K562 (cell line): Measurements from ENCODE around the gene MAPRE2. TPM values are rescaled to one million over a fixed set of nuclear protein-coding genes. Genes with fewer than 3 reads are reported as not detected.
A peak's percentile ranks its signal among the peaks of the same experiment; 100 is the strongest.

Source experiments
- GATAD2A ChIP-seq: fragments of 450-650 bp; IDR thresholded peaks from 2 replicates; pipeline ENCODE4 v1.6.1; 2017
- KDM5B ChIP-seq: fragments of 200-600 bp; sonication (generic); IDR thresholded peaks from 2 replicates; pipeline ENCODE4 v1.6.1; 2012; ENCODE audit warnings: low read depth, mild to moderate bottlenecking, moderate library complexity, low read length, control low read depth, inconsistent platforms; ENCODE audit not compliant: insufficient replicate concordance
- POLR2H ChIP-seq: IDR thresholded peaks from 2 replicates; pipeline ENCODE4 v1.6.1; 2016; ENCODE audit warnings: missing genetic modification characterization, low read depth, mild to moderate bottlenecking, control low read depth, missing compliant biosample characterization, moderate library complexity
- POLR3G ChIP-seq: IDR thresholded peaks from 2 replicates; pipeline ENCODE4 v1.6.1; 2011; ENCODE audit not compliant: insufficient read length, insufficient replicate concordance; ENCODE audit errors: extremely low read depth
- RFX5 ChIP-seq: IDR thresholded peaks from 2 replicates; pipeline ENCODE4 v1.6.1; 2011; ENCODE audit warnings: low read depth, mild to moderate bottlenecking, improper control_type of control experiment, low read length
- SOX6 ChIP-seq: fragments of 450-650 bp; IDR thresholded peaks from 2 replicates; pipeline ENCODE4 v1.6.1; 2014; ENCODE audit warnings: mild to moderate bottlenecking
- SREBF1 ChIP-seq: fragments of 150-350 bp; IDR thresholded peaks from 2 replicates; pipeline ENCODE4 v1.6.1; 2014; ENCODE audit warnings: antibody characterized with exemption, low read depth, low read length, borderline replicate concordance
- TCF7 ChIP-seq: sonication (generic); IDR thresholded peaks from 2 replicates; pipeline ENCODE4 v1.6.1; 2016; ENCODE audit warnings: antibody characterized with exemption, borderline replicate concordance
- TOE1 ChIP-seq, 2 experiments: fragments of 450-650 bp in 1 of 2; sonication (generic) in 1 of 2; formaldehyde crosslinking in 1 of 2; IDR thresholded peaks; 2 replicates each; pipeline versions ENCODE4 v1.7.1 to v1.8.0; 2016 to 2022; ENCODE audit warnings: borderline replicate concordance in 2 of 2, mild to moderate bottlenecking in 2 of 2, antibody characterized with exemption in 1 of 2, inconsistent platforms in 1 of 2, low read depth in 1 of 2, missing genetic modification reagents in 1 of 2, moderate library complexity in 1 of 2
- ZNF143 ChIP-seq: sonication (generic); formaldehyde crosslinking; IDR thresholded peaks from 2 replicates; pipeline ENCODE4 v1.9.0; 2022; ENCODE audit warnings: mild to moderate bottlenecking, missing genetic modification reagents
- polyA plus RNA-seq, 8 experiments: library from polyadenylated mRNA; depleted of rRNA in 4 of 8; stranded (reverse) in 5 of 8; unstranded in 3 of 8; fragments of >200 nt; fragmentation: Nextera tagmentation in 2 of 8; fragmentation: Illumina TruSeq in 1 of 8; extraction: Ambion mirVana in 2 of 8; extraction: Trizol in 1 of 8; gene quantifications; 2 replicates each; pipeline versions ENCODE4 v1.2.1 to v1.2.3, GENCODE V29; 2011 to 2014; ENCODE audit warnings: inconsistent platforms in 1 of 8, missing spikeins in 1 of 8
- total RNA-seq, 7 experiments: library from RNA; depleted of rRNA in 6 of 7; stranded (reverse); fragments of >200 nt in 6 of 7; fragmentation: Illumina TruSeq in 2 of 7; extraction: Trizol in 2 of 7; gene quantifications; 2 replicates each; pipeline versions ENCODE4 v1.2.1 to v1.2.3, GENCODE V29; 2011 to 2021; ENCODE audit warnings: low replicate concordance in 1 of 7
- TF ChIP-seq, protein P1 (sequence below): sonication (generic); formaldehyde crosslinking; IDR thresholded peaks from 2 replicates; pipeline ENCODE4 v1.8.0; 2022; ENCODE audit warnings: mild to moderate bottlenecking, missing genetic modification reagents
- TF ChIP-seq, protein P2 (sequence below): IDR thresholded peaks from 2 replicates; pipeline ENCODE4 v1.6.1; 2014; ENCODE audit warnings: antibody characterized with exemption
- TF ChIP-seq, protein P3 (sequence below): conservative IDR thresholded peaks from 2 replicates; pipeline ENCODE4 v1.6.1; 2011; ENCODE audit warnings: low read depth, mild to moderate bottlenecking, low read length; ENCODE audit not compliant: control insufficient read depth
- TF ChIP-seq, protein P4 (sequence below): sonication (generic); formaldehyde crosslinking; IDR thresholded peaks from 2 replicates; pipeline ENCODE4 v1.9.0; 2022; ENCODE audit warnings: mild to moderate bottlenecking, missing genetic modification reagents
- TF ChIP-seq, protein P5 (sequence below): fragments of 250-450 bp; sonication (Bioruptor Pico); IDR thresholded peaks from 2 replicates; pipeline ENCODE4 v1.5.0; 2020; ENCODE audit warnings: mild to moderate bottlenecking

The MAPRE2 gene
- total and polyA plus RNA-seq, 9 of the 15 experiments (the other 6 are each of a cell fraction or from before 2014, with no cell fraction given): 32.3 to 70.7 (median 40.7) TPM

- TF ChIP-seq, protein P1, sequence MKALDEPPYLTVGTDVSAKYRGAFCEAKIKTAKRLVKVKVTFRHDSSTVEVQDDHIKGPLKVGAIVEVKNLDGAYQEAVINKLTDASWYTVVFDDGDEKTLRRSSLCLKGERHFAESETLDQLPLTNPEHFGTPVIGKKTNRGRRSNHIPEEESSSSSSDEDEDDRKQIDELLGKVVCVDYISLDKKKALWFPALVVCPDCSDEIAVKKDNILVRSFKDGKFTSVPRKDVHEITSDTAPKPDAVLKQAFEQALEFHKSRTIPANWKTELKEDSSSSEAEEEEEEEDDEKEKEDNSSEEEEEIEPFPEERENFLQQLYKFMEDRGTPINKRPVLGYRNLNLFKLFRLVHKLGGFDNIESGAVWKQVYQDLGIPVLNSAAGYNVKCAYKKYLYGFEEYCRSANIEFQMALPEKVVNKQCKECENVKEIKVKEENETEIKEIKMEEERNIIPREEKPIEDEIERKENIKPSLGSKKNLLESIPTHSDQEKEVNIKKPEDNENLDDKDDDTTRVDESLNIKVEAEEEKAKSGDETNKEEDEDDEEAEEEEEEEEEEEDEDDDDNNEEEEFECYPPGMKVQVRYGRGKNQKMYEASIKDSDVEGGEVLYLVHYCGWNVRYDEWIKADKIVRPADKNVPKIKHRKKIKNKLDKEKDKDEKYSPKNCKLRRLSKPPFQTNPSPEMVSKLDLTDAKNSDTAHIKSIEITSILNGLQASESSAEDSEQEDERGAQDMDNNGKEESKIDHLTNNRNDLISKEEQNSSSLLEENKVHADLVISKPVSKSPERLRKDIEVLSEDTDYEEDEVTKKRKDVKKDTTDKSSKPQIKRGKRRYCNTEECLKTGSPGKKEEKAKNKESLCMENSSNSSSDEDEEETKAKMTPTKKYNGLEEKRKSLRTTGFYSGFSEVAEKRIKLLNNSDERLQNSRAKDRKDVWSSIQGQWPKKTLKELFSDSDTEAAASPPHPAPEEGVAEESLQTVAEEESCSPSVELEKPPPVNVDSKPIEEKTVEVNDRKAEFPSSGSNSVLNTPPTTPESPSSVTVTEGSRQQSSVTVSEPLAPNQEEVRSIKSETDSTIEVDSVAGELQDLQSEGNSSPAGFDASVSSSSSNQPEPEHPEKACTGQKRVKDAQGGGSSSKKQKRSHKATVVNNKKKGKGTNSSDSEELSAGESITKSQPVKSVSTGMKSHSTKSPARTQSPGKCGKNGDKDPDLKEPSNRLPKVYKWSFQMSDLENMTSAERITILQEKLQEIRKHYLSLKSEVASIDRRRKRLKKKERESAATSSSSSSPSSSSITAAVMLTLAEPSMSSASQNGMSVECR (CRISPR knock-in tag): 0 out of 2 replicates have a peak, but pooled peaks have one; percentile 20
- TF ChIP-seq, protein P2, sequence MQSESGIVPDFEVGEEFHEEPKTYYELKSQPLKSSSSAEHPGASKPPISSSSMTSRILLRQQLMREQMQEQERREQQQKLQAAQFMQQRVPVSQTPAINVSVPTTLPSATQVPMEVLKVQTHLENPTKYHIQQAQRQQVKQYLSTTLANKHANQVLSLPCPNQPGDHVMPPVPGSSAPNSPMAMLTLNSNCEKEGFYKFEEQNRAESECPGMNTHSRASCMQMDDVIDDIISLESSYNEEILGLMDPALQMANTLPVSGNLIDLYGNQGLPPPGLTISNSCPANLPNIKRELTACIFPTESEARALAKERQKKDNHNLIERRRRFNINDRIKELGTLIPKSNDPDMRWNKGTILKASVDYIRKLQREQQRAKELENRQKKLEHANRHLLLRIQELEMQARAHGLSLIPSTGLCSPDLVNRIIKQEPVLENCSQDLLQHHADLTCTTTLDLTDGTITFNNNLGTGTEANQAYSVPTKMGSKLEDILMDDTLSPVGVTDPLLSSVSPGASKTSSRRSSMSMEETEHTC: peak; percentile 50; the same call in 1 of the 2 replicates
- peak; percentile 94 for TF ChIP-seq KDM5B
- TF ChIP-seq, protein P3, sequence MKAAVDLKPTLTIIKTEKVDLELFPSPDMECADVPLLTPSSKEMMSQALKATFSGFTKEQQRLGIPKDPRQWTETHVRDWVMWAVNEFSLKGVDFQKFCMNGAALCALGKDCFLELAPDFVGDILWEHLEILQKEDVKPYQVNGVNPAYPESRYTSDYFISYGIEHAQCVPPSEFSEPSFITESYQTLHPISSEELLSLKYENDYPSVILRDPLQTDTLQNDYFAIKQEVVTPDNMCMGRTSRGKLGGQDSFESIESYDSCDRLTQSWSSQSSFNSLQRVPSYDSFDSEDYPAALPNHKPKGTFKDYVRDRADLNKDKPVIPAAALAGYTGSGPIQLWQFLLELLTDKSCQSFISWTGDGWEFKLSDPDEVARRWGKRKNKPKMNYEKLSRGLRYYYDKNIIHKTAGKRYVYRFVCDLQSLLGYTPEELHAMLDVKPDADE: 0 out of 2 replicates have a peak, but pooled peaks have one; percentile 34
- peak; percentile 51; the same call in 1 of the 2 replicates for TF ChIP-seq SREBF1
- TF ChIP-seq, protein P4, sequence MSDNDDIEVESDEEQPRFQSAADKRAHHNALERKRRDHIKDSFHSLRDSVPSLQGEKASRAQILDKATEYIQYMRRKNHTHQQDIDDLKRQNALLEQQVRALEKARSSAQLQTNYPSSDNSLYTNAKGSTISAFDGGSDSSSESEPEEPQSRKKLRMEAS (CRISPR knock-in tag): peak; percentile 96
- peak; percentile 17; the same call in 1 of the 2 replicates for TF ChIP-seq SOX6
- peak; percentile 96 for TF ChIP-seq TOE1 (IDR thresholded peaks at IDR 0.05; ENCODE audit: borderline replicate concordance)
- TF ChIP-seq TOE1 (CRISPR knock-in tag; IDR thresholded peaks at IDR 0.05; ENCODE audit: borderline replicate concordance, low read depth): no peak
- peak; percentile 75 for TF ChIP-seq POLR2H (tag)
- TF ChIP-seq TCF7: peak; percentile 27; the same call in 1 of the 2 replicates
- TF ChIP-seq RFX5: peak; percentile 76; the same call in 1 of the 2 replicates
- no peak for TF ChIP-seq ZNF143
- TF ChIP-seq POLR3G: no peak
- no peak for TF ChIP-seq GATAD2A
- TF ChIP-seq, protein P5, sequence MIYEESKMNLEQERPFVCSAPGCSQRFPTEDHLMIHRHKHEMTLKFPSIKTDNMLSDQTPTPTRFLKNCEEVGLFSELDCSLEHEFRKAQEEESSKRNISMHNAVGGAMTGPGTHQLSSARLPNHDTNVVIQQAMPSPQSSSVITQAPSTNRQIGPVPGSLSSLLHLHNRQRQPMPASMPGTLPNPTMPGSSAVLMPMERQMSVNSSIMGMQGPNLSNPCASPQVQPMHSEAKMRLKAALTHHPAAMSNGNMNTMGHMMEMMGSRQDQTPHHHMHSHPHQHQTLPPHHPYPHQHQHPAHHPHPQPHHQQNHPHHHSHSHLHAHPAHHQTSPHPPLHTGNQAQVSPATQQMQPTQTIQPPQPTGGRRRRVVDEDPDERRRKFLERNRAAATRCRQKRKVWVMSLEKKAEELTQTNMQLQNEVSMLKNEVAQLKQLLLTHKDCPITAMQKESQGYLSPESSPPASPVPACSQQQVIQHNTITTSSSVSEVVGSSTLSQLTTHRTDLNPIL: no peak
These were observed at the start of gene MAPRE2 (continued) for GRCh38 chr18:35040988-35041814.
